ENCODE measurements around the gene GMPR2.
A peak's percentile ranks its signal among the peaks of the same experiment; 100 is the strongest.

GRCh38 chr14:24232121-24232644 is 546 bp upstream of the GMPR2 start, which contains the start of gene NEDD8:
- TF ChIP-seq JARID2 (CRISPR knock-in tag; IDR thresholded peaks at IDR 0.05; ENCODE audit: insufficient replicate concordance) (peak; percentile 40), NFRKB (IDR thresholded peaks at IDR 0.05) (no peak), SP2 (CRISPR knock-in tag; IDR thresholded peaks at IDR 0.05) (peak; percentile 72), SMARCC2 (IDR thresholded peaks at IDR 0.05) (no peak), RNF219 (CRISPR knock-in tag; IDR thresholded peaks at IDR 0.05) (no peak; the same call in 1 of the 2 replicates)
